K562 (cell line): ENCODE results near the gene PCNX2. TPM values are rescaled to one million over a fixed set of nuclear protein-coding genes. Genes with fewer than 3 reads are reported as not detected.
A peak's percentile ranks its signal among the peaks of the same experiment; 100 is the strongest.

Experiments used
- ATAC-seq: fragments of 200-7000 bp; cut with Tn5 transposase; 3 replicates; pipeline ENCODE4 v1.9.1; 2020; ENCODE audit warnings: moderate library complexity
- BruUV-seq: library from RNA; stranded (reverse); fragments of 400-500 nt; replicated peaks from 2 replicates; lab custom pipeline; 2021; lab: Mats Ljungman, UMichigan
- CTCF ChIA-PET: fragments of 300-600 bp; formaldehyde crosslinking; extraction: SDS; loops from one replicate; lab custom pipeline; 2021; ENCODE audit warnings: low intra/inter-chr PET ratio; lab: Yijun Ruan, JAX
- POLR2A ChIA-PET: fragments of 300-600, 350-650 bp; sonication (Branson Sonifier 250); formaldehyde crosslinking; extraction: SDS; loops from one replicate; lab custom pipeline; 2021; ENCODE audit warnings: antibody characterized with exemption, inconsistent platforms; lab: Yijun Ruan, JAX
- DNase-seq, 4 experiments: peaks; one replicate each; pipeline versions ENCODE4 v3.0.0 to v3.0.0-alpha.2; 2011 to 2018; ENCODE audit warnings: low spot score in 3 of 4, mixed read lengths in 3 of 4; ENCODE audit errors: extremely low read depth in 1 of 4
- FAIRE-seq: peaks from 2 replicates; lab custom pipeline; 2011; peaks lifted over from hg19 to GRCh38; lab: Jason Lieb, UNC
- H2AFZ ChIP-seq: 2 replicates; pipeline ENCODE4 v1.6.0; 2011; ENCODE audit warnings: low read depth, low read length, control low read depth, inconsistent platforms
- H3K27ac ChIP-seq: fragments of 200-600 bp; 3 replicates; pipeline ENCODE4 v1.8.0; 2011; ENCODE audit warnings: low read depth, mild to moderate bottlenecking, control low read depth, inconsistent platforms, low read length, moderate library complexity, mixed read lengths; ENCODE audit errors: extremely low read depth
- H3K27me3 ChIP-seq, 2 experiments: fragments of 300-600 bp in 1 of 2; 2 replicates in 1 of 2; 3 replicates in 1 of 2; pipeline versions ENCODE4 v1.6.0 to v1.8.0; 2011; ENCODE audit warnings: inconsistent platforms in 2 of 2, low read length in 2 of 2, mild to moderate bottlenecking in 1 of 2, mixed read lengths in 1 of 2, moderate library complexity in 1 of 2; ENCODE audit not compliant: control insufficient read depth in 2 of 2, insufficient read depth in 2 of 2
- H3K36me3 ChIP-seq: fragments of 300-600 bp; 3 replicates; pipeline ENCODE4 v1.8.0; 2011; ENCODE audit warnings: mild to moderate bottlenecking, low read length, inconsistent platforms; ENCODE audit not compliant: control insufficient read depth, insufficient read depth
- H3K4me1 ChIP-seq, 2 experiments: fragments of 200-600 bp in 1 of 2; replicated peaks in 1 of 2; 2 replicates in 1 of 2; 3 replicates in 1 of 2; pipeline versions ENCODE4 v1.5.1 to v1.8.0; 2011; ENCODE audit warnings: inconsistent platforms in 2 of 2, low read length in 2 of 2, mild to moderate bottlenecking in 1 of 2, mixed read lengths in 1 of 2, moderate library complexity in 1 of 2; ENCODE audit not compliant: control insufficient read depth in 2 of 2, insufficient read depth in 2 of 2
- H3K4me2 ChIP-seq: 2 replicates; pipeline ENCODE4 v1.6.1; 2011; ENCODE audit warnings: low read length, control low read depth, inconsistent platforms, mixed read lengths; ENCODE audit not compliant: insufficient read depth
- H3K4me3 ChIP-seq: fragments of 200-600 bp; sonication (generic), shearing (Covaris generic); 2 replicates; pipeline ENCODE4 v1.5.1; 2016; ENCODE audit warnings: control low read depth, inconsistent platforms
- H3K79me2 ChIP-seq: fragments of 200-600 bp; 3 replicates; pipeline ENCODE4 v1.8.0; 2011; ENCODE audit warnings: low read length, inconsistent platforms; ENCODE audit not compliant: control insufficient read depth, insufficient read depth
- H3K9ac ChIP-seq, 2 experiments: 2 replicates each; pipeline versions ENCODE4 v1.6.0 to v1.6.1; 2011; ENCODE audit warnings: low read depth in 2 of 2, low read length in 2 of 2, control low read depth in 1 of 2, inconsistent platforms in 1 of 2, mild to moderate bottlenecking in 1 of 2, mixed read lengths in 1 of 2; ENCODE audit not compliant: insufficient read depth in 1 of 2
- H3K9me1 ChIP-seq: one replicate; pipeline ENCODE4 v1.6.0; 2011; ENCODE audit warnings: inconsistent platforms, mild to moderate bottlenecking, low read length, moderate library complexity; ENCODE audit not compliant: control insufficient read depth, insufficient read depth
- H3K9me3 ChIP-seq: replicated peaks from 2 replicates; pipeline ENCODE4 v1.5.1; 2011; ENCODE audit warnings: low read depth, low read length, inconsistent platforms; ENCODE audit not compliant: control insufficient read depth, insufficient read depth
- H4K20me1 ChIP-seq: replicated peaks from 2 replicates; pipeline ENCODE4 v1.6.1; 2011; ENCODE audit warnings: low read length, inconsistent platforms, mixed read lengths; ENCODE audit not compliant: control insufficient read depth, insufficient read depth
- HDAC8 ChIP-seq: fragments of 450-650 bp; IDR thresholded peaks from 2 replicates; pipeline ENCODE4 v1.6.1; 2016; ENCODE audit warnings: mild to moderate bottlenecking, missing genetic modification characterization, moderate library complexity, missing compliant biosample characterization
- HNRNPL ChIP-seq: fragments of 200-400 bp; formaldehyde crosslinking; IDR thresholded peaks from 2 replicates; pipeline ENCODE4 v1.6.1; 2017; ENCODE audit warnings: low read depth, mild to moderate bottlenecking, low read length
- KLF13 ChIP-seq: fragments of 450-650 bp; IDR thresholded peaks from 2 replicates; pipeline ENCODE4 v1.6.1; 2016; ENCODE audit warnings: missing genetic modification characterization, low read depth, mild to moderate bottlenecking, missing compliant biosample characterization, moderate library complexity, borderline replicate concordance
- MYNN ChIP-seq, 2 experiments: sonication (generic); formaldehyde crosslinking in 1 of 2; IDR thresholded peaks; 2 replicates each; pipeline versions ENCODE4 v1.5.0 to v1.6.1; 2016 to 2020; ENCODE audit warnings: antibody characterized with exemption in 1 of 2, missing genetic modification reagents in 1 of 2
- RBM15 ChIP-seq: fragments of 200-400 bp; formaldehyde crosslinking; IDR thresholded peaks from 2 replicates; pipeline ENCODE4 v1.6.1; 2018; ENCODE audit warnings: mild to moderate bottlenecking, low read length, moderate library complexity; ENCODE audit not compliant: insufficient read depth
- SMAD4 ChIP-seq: fragments of 250-450 bp; sonication (Bioruptor Pico); conservative IDR thresholded peaks from 2 replicates; pipeline ENCODE4 v1.8.0; 2021; ENCODE audit warnings: inconsistent platforms, mild to moderate bottlenecking, moderate library complexity
- STAG1 ChIP-seq: sonication (generic); formaldehyde crosslinking; IDR thresholded peaks from 2 replicates; pipeline ENCODE4 v1.5.0; 2020; ENCODE audit warnings: missing genetic modification reagents, borderline replicate concordance
- ZNF146 ChIP-seq: IDR thresholded peaks from one replicate; pipeline ENCODE4 v1.6.1; 2018; ENCODE audit warnings: missing compliant biosample characterization; ENCODE audit not compliant: unreplicated experiment
- WGBS: fragments of 100-300 bp; shearing (Covaris generic); methylation state at CpG from one replicate; pipeline ENCODE4 v1.1.6; 2016; ENCODE audit warnings: low coverage, mixed read lengths; ENCODE audit not compliant: insufficient coverage; ENCODE audit errors: missing lambda C conversion rate; 5-methylcytosine and 5-hydroxymethylcytosine counted together
- in situ Hi-C: fragments of 300-500 bp; cut with MboI; formaldehyde crosslinking; loops from 4 replicates; pipeline ENCODE4 v1.15.0; 2018; ENCODE audit warnings: inconsistent platforms, mixed read lengths
- intact Hi-C: fragments of 100-400 bp; cut with micrococcal nuclease; formaldehyde crosslinking; loops from 2 replicates; pipeline ENCODE4 v1.14.2; 2022
- polyA plus RNA-seq, 8 experiments: library from polyadenylated mRNA; depleted of rRNA in 4 of 8; stranded (reverse) in 5 of 8; unstranded in 3 of 8; fragments of >200 nt; fragmentation: Nextera tagmentation in 2 of 8; fragmentation: Illumina TruSeq in 1 of 8; extraction: Ambion mirVana in 2 of 8; extraction: Trizol in 1 of 8; gene quantifications; 2 replicates each; pipeline versions ENCODE4 v1.2.1 to v1.2.3, GENCODE V29; 2011 to 2014; ENCODE audit warnings: inconsistent platforms in 1 of 8, missing spikeins in 1 of 8
- total RNA-seq, 7 experiments: library from RNA; depleted of rRNA in 6 of 7; stranded (reverse); fragments of >200 nt in 6 of 7; fragmentation: Illumina TruSeq in 2 of 7; extraction: Trizol in 2 of 7; gene quantifications; 2 replicates each; pipeline versions ENCODE4 v1.2.1 to v1.2.3, GENCODE V29; 2011 to 2021; ENCODE audit warnings: low replicate concordance in 1 of 7
- TF ChIP-seq, protein P1 (sequence below): fragments of 200-400 bp; formaldehyde crosslinking; IDR thresholded peaks from 2 replicates; pipeline ENCODE4 v1.6.1; 2017; ENCODE audit warnings: mild to moderate bottlenecking, low read depth, low read length, moderate library complexity

The PCNX2 gene
- total and polyA plus RNA-seq, 9 of the 15 experiments (the other 6 are each of a cell fraction or from before 2014, with no cell fraction given): 0.07 to 0.33 TPM; not detected in 7

DNA sequence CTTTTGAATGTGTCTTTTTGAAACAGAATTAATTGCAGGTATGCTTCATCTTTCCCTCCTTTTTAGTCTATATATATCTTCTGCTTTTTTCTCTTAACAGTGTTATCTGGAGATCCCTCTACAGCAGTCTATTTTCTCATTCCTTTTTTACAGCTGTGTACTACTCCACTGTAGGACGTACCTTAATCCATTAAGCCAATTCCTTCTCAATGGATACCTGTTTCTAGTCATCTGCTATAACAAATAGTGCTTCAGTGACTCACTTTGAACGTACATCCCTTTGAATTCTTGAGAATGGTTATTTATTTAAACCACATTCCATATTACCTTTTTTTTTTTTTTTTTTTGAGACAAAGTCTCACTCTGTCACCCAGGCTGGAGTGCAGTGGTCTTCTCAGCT is 15.6 kb downstream of the PCNX2 start:
- H3K79me2 ChIP-seq: no peaks in the 10 kb centered on the region
- H3K9me1 ChIP-seq: no peaks in the 10 kb centered on the region
- TF ChIP-seq ZNF146 (peak; percentile 45), RBM15 (no peak)
- TF ChIP-seq, all 486 proteins: peak for 1
- Histone ChIP-seq H3K4me1 (no peaks in the 10 kb centered on the region), H2AFZ (no peak overlapping the region), H3K27ac (no peak overlapping the region), H3K27me3 (no peaks in the 10 kb centered on the region), H4K20me1 (no peaks in the 10 kb centered on the region; the same call in 1 of the 2 replicates), H3K4me2 (no peak overlapping the region), H3K4me3 (no peak overlapping the region), H3K9me3 (no peaks in the 10 kb centered on the region; the same call in 1 of the 2 replicates), H3K36me3 (no peaks in the 10 kb centered on the region), H3K9ac (no peak overlapping the region)
- ChIA-PET CTCF (no interaction called here), POLR2A (no interaction called here)
- intact Hi-C loops (no loop called here), in situ Hi-C loops (no loop called here)
- DNase-seq: no peak
- no TSS peak for BruUV-seq
- WGBS: 0% methylated on average over 2 of the region's 2 CpGs
- ATAC-seq: no peak
- no peak for FAIRE-seq

DNA sequence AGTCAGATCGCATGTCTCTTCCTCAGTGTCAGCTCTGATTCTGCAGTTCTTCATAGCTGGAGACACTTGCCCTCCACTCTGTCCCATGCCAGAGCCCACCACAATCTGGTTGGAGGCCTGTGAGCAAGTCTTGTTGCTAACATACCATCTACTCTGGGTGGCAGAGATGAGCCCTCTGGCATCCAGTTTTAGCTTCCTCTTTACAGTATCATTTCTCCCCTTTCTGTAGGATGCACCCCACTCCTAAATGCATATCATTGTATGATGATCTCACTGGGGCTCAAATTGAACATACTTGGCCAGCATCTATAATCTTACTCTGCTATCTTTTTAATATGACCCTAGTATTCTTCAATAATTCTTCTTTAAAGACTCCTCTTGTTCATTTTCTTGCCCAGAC is 16.9 kb downstream of the PCNX2 start:
- no peaks in the 10 kb centered on the region for H3K27me3 ChIP-seq
- TF ChIP-seq, protein P1, sequence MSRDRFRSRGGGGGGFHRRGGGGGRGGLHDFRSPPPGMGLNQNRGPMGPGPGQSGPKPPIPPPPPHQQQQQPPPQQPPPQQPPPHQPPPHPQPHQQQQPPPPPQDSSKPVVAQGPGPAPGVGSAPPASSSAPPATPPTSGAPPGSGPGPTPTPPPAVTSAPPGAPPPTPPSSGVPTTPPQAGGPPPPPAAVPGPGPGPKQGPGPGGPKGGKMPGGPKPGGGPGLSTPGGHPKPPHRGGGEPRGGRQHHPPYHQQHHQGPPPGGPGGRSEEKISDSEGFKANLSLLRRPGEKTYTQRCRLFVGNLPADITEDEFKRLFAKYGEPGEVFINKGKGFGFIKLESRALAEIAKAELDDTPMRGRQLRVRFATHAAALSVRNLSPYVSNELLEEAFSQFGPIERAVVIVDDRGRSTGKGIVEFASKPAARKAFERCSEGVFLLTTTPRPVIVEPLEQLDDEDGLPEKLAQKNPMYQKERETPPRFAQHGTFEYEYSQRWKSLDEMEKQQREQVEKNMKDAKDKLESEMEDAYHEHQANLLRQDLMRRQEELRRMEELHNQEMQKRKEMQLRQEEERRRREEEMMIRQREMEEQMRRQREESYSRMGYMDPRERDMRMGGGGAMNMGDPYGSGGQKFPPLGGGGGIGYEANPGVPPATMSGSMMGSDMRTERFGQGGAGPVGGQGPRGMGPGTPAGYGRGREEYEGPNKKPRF: no peak
- TF ChIP-seq SMAD4 (no peak), HDAC8 (tag) (no peak), HNRNPL (no peak), KLF13 (tag) (no peak), MYNN (IDR thresholded peaks at IDR 0.05) (no peak), MYNN (CRISPR knock-in tag; IDR thresholded peaks at IDR 0.05) (no peak), STAG1 (CRISPR knock-in tag) (no peak)
- in situ Hi-C loops: no loop called here
- H3K9ac ChIP-seq: no peak overlapping the region
- no peak overlapping the region for H2AFZ ChIP-seq
- FAIRE-seq (no peak), ATAC-seq (no peak), DNase-seq (no peak)
- H3K36me3 ChIP-seq: no peaks in the 10 kb centered on the region
- no peaks in the 10 kb centered on the region for H3K79me2 ChIP-seq
- WGBS: 6% methylated on average over 1 of the region's 1 CpG
- no peaks in the 10 kb centered on the region for H4K20me1 ChIP-seq
- H3K4me3 ChIP-seq: no peak overlapping the region
- BruUV-seq: no TSS peak
- no peaks in the 10 kb centered on the region for H3K4me1 ChIP-seq
- H3K9me3 ChIP-seq: no peaks in the 10 kb centered on the region; the same call in 1 of the 2 replicates
- H3K9me1 ChIP-seq: no peaks in the 10 kb centered on the region
- intact Hi-C loops: no loop called here
- H3K4me2 ChIP-seq: no peak overlapping the region
- H3K27ac ChIP-seq: no peak overlapping the region
- CTCF ChIA-PET: no interaction called here
- POLR2A ChIA-PET: no interaction called here
